DMS 273 (cell line): ENCODE results near the gene RWDD1.

Source experiments
- DNase-seq: peaks from one replicate; lab custom pipeline; 2025; ENCODE audit not compliant: unreplicated experiment; lab: John Stamatoyannopoulos, UW

Gene RWDD1

DNA sequence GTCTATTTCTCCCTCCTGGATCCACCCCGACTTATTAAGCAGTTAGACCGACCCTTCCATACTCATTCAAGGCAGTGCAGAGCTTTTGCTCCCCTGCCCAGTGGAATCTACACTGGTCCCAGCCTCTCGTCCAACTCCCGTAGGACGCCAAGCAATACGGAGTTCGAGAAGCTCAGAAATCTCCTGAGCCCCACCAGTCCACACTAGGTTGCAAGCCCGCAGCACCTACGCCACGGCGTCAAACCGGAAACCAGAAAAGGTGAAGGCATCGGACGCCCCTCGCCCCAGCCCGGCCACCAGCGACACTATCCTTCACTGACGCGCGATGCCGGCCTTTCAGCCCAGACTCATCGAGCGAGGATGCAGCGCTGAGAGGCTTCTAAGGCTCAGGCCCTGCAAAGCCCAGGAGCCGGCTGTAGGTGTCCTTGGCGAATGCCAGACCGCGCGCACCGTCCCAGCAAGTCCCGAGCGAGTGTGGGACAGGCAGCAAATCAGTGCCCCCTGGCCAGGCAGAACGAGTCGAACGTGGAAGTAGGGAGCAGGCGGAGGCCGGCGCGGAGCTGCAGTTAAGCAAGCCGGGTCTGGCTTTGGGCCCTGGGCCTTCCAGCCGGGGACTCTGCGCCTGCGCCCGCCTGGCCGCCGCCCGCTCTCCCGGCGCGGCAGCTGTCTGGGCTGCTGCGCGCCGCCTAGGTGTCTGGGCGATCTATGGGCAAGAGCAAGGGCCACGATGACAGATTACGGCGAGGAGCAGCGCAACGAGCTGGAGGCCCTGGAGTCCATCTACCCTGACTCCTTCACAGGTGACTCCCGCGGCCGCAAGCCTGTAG, at the start of gene RWDD1:
Gene RWDD1, plus strand, starts transcription at position 649 of the 827 bp plus-strand sequence. Its CDS starts 79 bp downstream, at position 728.
- DNase-seq = peak; percentile 99

GRCh38 chr6:116522896-116523295, 48.4 kb upstream of the RWDD1 start:
- DNase-seq = no peak

GRCh38 chr6:116524236-116524635, 47.1 kb upstream of the RWDD1 start:
- no peak for DNase-seq

DNA sequence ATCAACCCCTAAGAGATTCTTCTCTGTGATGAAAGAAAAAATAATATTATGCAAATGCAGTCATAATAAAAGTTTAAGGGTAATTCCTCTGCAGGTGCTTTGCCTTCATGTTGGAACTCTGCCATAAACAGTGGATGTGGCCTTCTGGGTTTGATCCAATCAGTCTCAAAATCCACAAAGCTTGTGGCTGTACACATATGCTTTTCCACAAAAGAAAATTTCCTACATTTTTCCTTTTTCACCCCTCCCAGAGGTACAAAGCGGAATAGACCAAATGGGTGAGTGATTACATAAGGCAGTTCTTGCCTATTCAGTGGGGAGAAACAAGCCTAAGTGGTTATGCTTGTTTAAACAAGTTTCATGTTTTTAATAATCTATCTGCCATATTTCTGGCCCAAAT, 43.2 kb upstream of the RWDD1 start:
- DNase-seq = peak; percentile 51

DNA sequence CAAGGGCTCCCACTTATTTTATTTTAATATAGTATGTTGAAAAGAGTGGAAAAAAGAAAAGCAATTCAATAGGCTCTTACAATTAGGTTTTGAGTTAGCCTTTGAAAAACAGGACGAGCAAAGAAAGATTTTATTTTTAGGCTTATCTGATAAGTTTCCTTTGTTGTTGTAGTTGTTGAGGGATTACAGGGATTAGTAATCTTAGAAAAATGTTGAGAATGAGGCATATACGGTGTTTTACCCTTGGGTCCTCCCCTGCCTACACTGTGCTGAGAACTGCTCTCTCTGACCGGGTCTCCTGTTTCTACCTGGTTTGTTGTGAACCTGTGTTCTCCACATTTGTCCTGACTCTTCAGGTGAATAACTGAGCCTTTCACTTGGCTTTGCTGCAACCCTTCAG, 42.5 kb upstream of the RWDD1 start:
- no peak for DNase-seq

GRCh38 chr6:116529466-116530290, 41.6 kb upstream of the RWDD1 start:
- DNase-seq = no peak

GRCh38 chr6:116530436-116530835, 40.9 kb upstream of the RWDD1 start:
- no peak for DNase-seq

DNA sequence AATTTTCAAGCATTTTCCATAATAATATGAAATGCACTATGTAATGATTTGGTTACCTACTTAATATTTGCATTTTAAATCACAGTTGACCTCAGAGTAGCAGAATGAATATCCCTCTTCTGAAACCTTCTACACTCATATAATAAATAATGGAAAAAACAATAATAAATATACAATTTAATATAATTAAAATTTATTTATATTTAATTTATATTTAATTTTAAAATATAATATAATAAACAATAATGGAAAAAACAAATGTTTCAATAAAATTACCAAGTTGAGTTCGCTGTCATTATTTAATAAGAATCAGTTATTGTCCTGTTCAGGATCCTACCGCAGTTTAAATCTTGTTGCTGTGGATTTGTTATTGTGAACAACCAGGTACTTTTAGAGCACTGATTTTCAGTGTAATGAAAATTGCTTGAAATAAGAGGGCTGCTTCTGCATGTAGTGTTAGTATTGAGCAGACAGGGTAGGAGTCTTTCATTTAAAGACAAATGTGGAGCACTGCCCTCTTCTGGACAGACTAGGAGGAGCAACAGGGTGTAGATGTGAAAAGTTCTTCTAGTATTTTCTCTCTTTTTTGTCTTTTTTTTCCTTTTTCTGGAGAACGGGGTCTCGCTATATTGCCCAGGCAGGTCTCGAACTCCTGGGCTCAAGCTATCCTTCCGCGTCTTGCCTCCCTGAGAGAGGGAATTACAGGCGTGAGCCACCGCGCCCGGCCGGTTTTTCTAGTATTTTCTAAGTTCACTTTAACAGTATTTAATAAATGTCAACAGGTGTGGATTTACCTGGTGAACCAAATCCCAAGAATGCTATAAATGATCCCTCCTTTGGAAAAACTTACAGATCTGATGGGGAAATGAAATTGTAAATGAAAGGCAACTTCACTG, 39.4 kb upstream of the RWDD1 start:
- DNase-seq = peak; percentile 82

- DNase-seq = no peak
These were observed 37.9 kb upstream of the RWDD1 start for GRCh38 chr6:116533233-116533957.

GRCh38 chr6:116535109-116535508, 36.2 kb upstream of the RWDD1 start:
- DNase-seq = no peak

GRCh38 chr6:116536216-116536621, 35.1 kb upstream of the RWDD1 start:
- peak; percentile 85 for DNase-seq

DNA sequence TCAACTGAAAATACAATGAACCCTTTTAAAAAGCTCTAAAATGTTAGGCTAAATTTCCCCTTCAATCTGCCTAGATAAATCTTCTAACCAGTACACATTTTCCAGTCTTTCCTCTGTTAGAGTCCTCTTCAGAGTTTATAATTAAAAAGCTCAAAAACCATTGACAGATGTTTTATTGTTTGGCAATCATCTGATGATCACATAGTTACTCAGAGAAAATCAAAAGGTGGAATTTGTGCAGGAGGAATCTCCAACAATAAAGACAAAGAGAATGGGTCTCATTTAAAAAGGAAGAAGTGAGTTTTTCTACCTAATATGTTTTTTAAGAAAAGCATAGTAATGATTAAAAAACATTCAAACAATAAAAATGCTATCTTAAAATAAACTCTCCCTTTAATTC, 28.9 kb upstream of the RWDD1 start:
- DNase-seq = no peak

DNA sequence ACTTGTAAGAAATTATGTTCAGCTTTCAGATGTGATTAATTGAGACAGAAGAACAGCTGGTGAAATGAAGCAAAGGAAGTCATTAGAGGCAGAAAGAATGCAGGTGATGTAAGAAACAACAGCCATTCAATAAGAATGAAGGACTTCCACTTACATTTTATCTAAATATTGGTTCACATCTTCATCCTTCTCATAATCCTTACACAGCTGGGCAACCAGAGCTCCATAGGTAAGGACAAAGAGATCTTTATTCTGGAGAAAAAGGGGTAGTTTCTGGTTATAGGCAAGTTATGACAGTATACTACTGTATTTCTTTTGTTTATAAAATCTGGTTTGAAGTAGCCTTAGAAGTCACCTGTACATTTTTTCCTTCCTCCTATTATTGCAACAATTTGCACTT, 28.2 kb upstream of the RWDD1 start:
- no peak for DNase-seq

GRCh38 chr6:116545651-116546050, 25.7 kb upstream of the RWDD1 start, which contains the start of gene TRAPPC3L:
Gene TRAPPC3L, minus strand, starts transcription at chr6:116545684. Its CDS starts 170 bp downstream, at chr6:116545514.
- DNase-seq = no peak

DNA sequence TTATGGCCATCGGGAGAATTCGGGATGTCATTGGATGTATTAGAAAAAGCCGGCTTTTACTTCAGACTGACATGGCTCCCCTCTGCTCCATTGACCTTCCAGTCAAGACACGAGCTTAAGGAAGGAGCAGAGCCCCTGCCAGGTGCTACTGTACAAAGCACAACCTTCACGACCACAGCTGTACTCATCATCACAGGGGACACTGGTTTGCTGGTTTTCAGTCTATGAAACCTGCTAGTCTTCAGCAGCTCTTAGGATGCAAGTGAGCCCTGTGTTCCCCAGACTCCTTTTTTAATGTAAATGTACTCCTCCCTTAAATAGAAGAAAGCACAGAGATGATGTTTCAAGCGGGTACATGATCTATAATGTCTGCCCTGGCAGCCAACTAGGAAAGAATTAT, 23.9 kb upstream of the RWDD1 start:
- no peak for DNase-seq

- DNase-seq = no peak
These were observed 20.5 kb upstream of the RWDD1 start for GRCh38 chr6:116550796-116551195.

DNA sequence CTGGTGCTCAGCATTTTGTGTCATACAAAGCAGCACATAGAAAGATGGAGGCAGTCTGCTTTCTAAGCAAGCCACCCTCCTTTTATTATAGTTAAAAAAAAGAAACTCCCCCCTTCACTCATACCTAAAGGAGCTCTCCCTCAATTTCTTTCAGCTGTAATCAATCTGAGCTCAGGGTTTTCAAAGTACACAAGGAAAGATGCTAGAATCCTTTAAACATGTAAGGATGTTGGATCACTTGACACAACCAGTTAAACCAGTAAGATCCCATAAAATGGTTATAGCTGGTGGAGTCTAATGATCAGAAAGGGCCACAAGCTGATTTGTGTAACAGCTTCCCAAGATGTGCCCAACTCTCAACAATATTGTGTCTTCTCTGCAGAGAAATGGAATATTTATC, 17.9 kb upstream of the RWDD1 start, which contains the start of gene CALHM4:
Gene CALHM4, plus strand, starts transcription at position 301 of the 400 bp plus-strand sequence. Its CDS starts 43 bp downstream, at position 344.
- no peak for DNase-seq

- no peak for DNase-seq
These were observed 15.2 kb upstream of the RWDD1 start for GRCh38 chr6:116556065-116556464.

DNA sequence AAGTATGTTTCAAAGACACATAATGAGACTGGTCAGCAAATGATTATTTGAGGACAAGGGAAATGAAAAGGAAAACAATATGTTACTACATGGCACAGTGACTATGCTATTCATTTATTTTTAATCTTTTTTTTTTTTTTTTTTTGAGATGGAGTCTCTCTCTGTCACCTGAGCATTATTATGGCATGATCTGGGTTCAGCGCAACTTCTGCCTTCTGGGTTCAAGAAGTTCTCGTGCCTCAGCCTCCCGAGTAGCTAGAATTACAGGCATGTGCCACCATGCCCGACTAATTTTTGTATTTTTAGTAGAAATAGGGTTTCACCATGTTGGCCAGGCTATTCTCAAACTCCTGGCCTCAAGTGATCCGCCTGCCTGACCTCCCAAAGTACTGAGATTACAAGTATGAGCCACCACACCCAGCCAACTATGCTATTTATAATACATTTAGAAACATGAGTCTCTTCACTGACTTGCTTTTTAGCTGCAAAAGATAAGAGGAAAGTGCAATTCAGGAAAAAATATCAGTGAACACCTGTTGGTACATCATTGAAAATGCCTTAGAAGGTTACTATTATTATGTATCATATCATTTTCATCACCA, 14.4 kb upstream of the RWDD1 start:
- DNase-seq = no peak

- DNase-seq = peak; percentile 44
These were observed 13.4 kb upstream of the RWDD1 start for GRCh38 chr6:116557893-116558292.
